GM12878 (cell line): Measurements from ENCODE around the gene OSBPL5.

Source experiments
- BHLHE40 ChIP-seq, 2 experiments: fragments of 450-650 bp in 1 of 2; IDR thresholded peaks; 2 replicates each; pipeline ENCODE4 v1.6.1; 2011 to 2017; ENCODE audit warnings: low read depth in 2 of 2, borderline replicate concordance in 1 of 2, improper control_type of control experiment in 1 of 2, low read length in 1 of 2, mild to moderate bottlenecking in 1 of 2
- ETV6 ChIP-seq, 2 experiments: fragments of 450-650 bp in 1 of 2; IDR thresholded peaks in 1 of 2; conservative IDR thresholded peaks in 1 of 2; 2 replicates each; pipeline ENCODE4 v1.6.1; 2014; ENCODE audit warnings: antibody characterized with exemption in 1 of 2, borderline replicate concordance in 1 of 2, low read depth in 1 of 2, mild to moderate bottlenecking in 1 of 2, moderate library complexity in 1 of 2
- FOXM1 ChIP-seq: IDR thresholded peaks from 2 replicates; pipeline ENCODE4 v1.6.1; 2012; ENCODE audit warnings: low read depth, mild to moderate bottlenecking, inconsistent platforms, low read length, moderate library complexity
- MEF2A ChIP-seq: IDR thresholded peaks from 2 replicates; pipeline ENCODE4 v1.6.1; 2011; ENCODE audit warnings: low read depth, mild to moderate bottlenecking, low read length, moderate library complexity; ENCODE audit not compliant: insufficient read depth
- NRF1 ChIP-seq: conservative IDR thresholded peaks from 2 replicates; pipeline ENCODE4 v1.6.1; 2011; ENCODE audit warnings: mild to moderate bottlenecking, low read depth, low read length, improper control_type of control experiment
- POLR2A ChIP-seq: IDR thresholded peaks from 2 replicates; pipeline ENCODE4 v1.6.1; 2011; ENCODE audit warnings: low read depth, mild to moderate bottlenecking, low read length
- TF ChIP-seq, protein P1 (sequence below): IDR thresholded peaks from 2 replicates; pipeline ENCODE4 v1.6.1; 2011; ENCODE audit warnings: low read depth, low read length, improper control_type of control experiment, borderline replicate concordance
- TF ChIP-seq, protein P2 (sequence below), 3 experiments: IDR thresholded peaks in 2 of 3; conservative IDR thresholded peaks in 1 of 3; 2 replicates each; pipeline ENCODE4 v1.5.1; 2011; ENCODE audit warnings: low read depth in 3 of 3, low read length in 3 of 3, mild to moderate bottlenecking in 3 of 3, control low read depth in 2 of 3, moderate library complexity in 2 of 3, inconsistent platforms in 1 of 3, mixed read lengths in 1 of 3; ENCODE audit not compliant: control insufficient read depth in 2 of 3, insufficient read depth in 1 of 3; ENCODE audit errors: extremely low read depth in 1 of 3
- TF ChIP-seq, protein P3 (sequence below): fragments of 450-650 bp; IDR thresholded peaks from 2 replicates; pipeline ENCODE4 v1.6.1; 2016; ENCODE audit warnings: mild to moderate bottlenecking

DNA sequence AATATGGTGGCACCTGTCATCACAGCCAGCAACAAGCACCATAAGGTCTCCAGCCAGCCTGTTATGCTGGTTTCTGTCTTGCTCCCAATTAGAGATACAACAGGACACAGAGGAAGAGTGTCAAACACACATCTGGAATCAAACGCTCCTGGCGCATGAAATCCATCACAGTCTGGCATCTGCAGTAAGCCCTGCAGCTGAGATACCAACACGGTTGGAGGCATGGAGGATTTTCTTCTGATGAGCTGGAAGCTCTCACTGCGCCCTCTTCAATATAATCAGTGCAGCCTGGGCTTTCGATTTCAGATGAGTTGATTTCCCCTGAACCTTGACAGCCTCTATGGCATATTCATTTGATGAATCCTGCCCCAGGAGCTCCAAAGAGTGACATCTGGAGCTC is 80.1 kb downstream of the OSBPL5 start:
- no peak for TF ChIP-seq POLR2A
- no peak for TF ChIP-seq MEF2A
- TF ChIP-seq, protein P1, sequence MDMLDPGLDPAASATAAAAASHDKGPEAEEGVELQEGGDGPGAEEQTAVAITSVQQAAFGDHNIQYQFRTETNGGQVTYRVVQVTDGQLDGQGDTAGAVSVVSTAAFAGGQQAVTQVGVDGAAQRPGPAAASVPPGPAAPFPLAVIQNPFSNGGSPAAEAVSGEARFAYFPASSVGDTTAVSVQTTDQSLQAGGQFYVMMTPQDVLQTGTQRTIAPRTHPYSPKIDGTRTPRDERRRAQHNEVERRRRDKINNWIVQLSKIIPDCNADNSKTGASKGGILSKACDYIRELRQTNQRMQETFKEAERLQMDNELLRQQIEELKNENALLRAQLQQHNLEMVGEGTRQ = no peak
- TF ChIP-seq, protein P2, sequence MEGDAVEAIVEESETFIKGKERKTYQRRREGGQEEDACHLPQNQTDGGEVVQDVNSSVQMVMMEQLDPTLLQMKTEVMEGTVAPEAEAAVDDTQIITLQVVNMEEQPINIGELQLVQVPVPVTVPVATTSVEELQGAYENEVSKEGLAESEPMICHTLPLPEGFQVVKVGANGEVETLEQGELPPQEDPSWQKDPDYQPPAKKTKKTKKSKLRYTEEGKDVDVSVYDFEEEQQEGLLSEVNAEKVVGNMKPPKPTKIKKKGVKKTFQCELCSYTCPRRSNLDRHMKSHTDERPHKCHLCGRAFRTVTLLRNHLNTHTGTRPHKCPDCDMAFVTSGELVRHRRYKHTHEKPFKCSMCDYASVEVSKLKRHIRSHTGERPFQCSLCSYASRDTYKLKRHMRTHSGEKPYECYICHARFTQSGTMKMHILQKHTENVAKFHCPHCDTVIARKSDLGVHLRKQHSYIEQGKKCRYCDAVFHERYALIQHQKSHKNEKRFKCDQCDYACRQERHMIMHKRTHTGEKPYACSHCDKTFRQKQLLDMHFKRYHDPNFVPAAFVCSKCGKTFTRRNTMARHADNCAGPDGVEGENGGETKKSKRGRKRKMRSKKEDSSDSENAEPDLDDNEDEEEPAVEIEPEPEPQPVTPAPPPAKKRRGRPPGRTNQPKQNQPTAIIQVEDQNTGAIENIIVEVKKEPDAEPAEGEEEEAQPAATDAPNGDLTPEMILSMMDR (IDR thresholded peaks at IDR 0.05 in 2 of 3, conservative IDR thresholded peaks at IDR 0.05 in 1 of 3; ENCODE audit: control insufficient read depth in 2 of 3, extremely low read depth in 1 of 3, insufficient read depth in 1 of 3, low read depth in 3 of 3, low read length in 3 of 3) = no peak
- no peak for TF ChIP-seq ETV6 (conservative IDR thresholded peaks at IDR 0.05 in 1 of 2, IDR thresholded peaks at IDR 0.05 in 1 of 2; ENCODE audit: borderline replicate concordance in 1 of 2, low read depth in 1 of 2)
- no peak for TF ChIP-seq FOXM1
- no peak for TF ChIP-seq NRF1
- TF ChIP-seq, protein P3, sequence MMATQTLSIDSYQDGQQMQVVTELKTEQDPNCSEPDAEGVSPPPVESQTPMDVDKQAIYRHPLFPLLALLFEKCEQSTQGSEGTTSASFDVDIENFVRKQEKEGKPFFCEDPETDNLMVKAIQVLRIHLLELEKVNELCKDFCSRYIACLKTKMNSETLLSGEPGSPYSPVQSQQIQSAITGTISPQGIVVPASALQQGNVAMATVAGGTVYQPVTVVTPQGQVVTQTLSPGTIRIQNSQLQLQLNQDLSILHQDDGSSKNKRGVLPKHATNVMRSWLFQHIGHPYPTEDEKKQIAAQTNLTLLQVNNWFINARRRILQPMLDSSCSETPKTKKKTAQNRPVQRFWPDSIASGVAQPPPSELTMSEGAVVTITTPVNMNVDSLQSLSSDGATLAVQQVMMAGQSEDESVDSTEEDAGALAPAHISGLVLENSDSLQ = no peak
- TF ChIP-seq BHLHE40 (IDR thresholded peaks at IDR 0.05; ENCODE audit: borderline replicate concordance in 1 of 2, low read depth in 2 of 2, low read length in 1 of 2) = no peak
